Nucleus accumbens (tissue), 56 donors: ENCODE measurements around the gene PLA2G3.
"Not testable (repeated sequence)": the region's sequence is repeated elsewhere in the genome, so short reads cannot be mapped to it uniquely, and the experiment has no call there.

ENCODE experiments used
- DNase-seq, 56 donors: peaks; one replicate each; lab custom pipeline; 2025; lab: John Stamatoyannopoulos, UW

Gene PLA2G3

DNA sequence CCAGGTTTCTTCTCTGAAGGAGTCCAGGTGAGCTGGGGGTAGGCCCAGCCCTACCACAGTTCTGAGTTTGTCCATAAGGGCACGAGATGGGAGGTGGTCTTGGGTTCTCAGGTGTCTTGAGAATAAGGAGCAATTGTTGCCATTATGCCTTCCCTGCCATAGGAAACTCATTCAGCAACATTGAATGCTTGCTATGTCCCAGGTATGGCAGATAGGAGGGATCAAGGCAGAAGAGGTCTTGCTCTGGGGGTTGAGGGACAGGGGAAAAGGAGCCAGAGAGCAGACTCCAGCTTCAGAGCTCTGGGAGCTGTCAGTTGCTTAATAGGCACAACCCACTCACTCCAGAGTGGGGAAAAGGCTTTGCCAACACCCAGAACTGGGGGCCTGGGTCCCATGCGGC is 37.2 kb downstream of the PLA2G3 start:
- DNase-seq: no peak

DNA sequence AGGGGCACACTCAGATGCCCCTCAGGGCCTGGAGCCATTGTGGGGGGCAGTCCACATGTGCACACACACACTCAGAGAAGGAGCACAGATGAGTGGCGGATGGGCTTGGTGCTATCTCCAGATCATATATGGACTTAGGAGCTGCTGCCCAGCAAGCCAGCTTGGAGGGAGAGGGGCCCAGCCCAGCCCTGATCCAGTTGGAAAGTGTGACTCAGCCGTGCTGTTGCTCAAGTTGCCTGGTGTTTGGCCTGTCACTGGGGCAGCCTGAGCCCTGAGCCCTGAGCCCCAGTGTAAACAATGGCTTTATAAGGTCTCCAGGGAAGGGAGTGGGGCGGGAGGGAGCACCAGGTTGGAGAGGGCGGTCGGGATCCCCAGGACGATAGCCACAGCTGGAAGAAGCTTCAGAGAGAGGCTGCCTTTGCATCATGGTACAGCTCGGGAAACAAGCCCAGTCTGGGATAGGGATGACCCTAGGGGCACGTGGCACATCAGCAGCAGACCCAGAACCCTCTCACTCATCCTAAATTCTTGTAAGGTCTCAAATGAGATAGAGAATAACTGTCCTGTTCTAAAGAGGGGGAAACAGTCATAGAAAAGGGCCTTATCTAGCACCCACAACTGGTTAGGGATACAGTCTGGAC is 37.7 kb downstream of the PLA2G3 start:
- DNase-seq: no peak

DNA sequence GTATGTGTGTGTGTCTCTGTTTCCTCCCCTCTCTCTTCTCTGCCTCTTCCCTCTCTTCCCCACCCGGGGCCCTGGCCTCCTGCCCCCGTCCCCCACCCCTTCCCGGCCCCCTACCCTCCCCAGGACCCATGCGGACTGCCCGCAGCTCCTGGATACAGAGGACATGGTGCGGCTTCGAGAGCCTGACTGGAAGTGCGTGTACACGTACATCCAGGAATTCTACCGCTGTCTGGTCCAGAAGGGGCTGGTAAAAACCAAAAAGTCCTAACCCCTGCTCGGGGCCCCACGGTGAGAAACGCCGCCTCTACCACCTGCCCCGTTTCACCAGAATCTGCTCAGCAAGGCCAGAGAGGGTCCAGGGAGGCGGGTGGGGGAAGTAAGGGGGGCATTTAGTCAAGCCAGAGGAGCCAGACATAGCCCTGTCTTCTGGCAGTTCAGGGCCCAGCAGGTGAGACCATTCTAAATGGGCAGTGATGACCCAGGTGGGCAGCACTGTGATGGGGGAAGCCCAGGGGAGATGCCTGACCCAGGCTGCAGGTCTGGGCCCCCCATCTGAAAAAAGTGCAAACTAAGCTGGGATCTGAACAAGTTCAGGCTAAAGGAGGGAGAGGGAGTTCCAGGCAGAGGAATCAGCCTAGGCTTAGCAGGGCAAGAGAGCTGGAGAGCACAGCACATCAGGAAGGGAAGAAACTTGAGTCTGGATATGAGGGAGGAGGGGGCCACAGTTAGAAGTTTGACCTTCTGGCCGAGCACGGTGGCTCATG is 39.4 kb downstream of the PLA2G3 start:
- DNase-seq: no peak

DNA sequence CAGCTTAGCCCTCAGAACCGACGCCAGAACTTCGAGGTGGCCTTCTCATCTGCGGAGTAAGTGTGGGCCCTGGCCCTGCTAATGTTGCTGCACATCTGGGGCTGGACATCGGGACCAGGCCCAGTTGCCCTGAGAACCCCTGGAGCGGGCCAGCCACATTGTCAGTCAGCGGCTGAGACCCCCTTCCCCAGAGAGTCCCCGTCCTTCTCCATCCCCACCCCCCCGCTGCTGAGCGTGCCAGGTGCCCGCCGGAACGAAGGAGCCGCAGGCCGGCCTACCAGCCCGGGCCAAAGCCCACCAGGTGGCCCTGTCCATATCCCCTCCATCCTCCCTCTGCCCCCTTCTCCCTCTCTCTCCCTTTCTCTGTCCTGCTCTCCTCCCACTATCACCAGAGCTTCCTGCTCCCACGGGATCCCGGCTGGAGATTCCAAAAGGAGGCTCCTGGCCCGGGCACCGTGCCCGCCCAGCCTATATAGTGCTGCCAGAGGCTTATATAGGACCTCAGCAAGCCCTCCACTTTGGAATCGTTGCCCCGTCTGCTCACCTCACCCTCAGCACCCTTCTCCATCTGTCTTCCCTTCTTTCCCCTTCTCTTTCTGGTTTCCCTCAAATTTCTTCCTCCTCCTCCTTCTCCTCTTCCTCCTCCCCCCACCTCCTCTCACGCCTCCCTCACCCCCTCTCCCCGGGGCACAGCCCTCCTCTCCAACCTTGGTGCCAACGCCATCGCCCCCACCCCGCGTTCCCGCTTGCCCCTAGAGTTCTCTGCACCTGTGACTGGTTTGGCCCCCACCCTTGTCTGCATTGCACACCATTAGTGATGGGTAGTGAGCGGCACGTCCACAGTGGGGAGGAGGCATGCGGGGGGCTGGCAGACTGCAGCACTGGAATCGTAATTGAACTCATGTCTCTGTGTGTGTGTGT is 40.2 kb downstream of the PLA2G3 start:
- DNase-seq: no peak

DNA sequence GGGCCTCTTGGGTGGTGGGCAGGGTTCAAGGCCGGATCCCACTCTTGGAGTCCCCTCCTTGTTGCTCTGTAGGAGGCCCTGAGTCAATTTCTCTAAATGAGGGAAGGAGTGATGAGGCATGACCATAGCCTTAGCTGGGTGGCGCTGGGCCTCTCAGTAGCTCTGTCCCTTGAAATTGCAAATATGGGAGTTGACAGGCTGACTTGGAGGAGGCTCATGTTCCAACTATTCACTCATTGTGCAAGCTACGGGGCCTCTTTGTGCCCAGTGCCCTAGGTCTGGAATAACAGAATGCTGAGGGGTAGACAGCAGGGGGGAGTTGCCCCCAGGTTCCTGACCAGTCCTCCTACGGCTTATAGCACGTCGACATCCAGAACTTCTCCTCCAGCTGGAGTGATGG is 40.9 kb downstream of the PLA2G3 start:
- no peak for DNase-seq

DNA sequence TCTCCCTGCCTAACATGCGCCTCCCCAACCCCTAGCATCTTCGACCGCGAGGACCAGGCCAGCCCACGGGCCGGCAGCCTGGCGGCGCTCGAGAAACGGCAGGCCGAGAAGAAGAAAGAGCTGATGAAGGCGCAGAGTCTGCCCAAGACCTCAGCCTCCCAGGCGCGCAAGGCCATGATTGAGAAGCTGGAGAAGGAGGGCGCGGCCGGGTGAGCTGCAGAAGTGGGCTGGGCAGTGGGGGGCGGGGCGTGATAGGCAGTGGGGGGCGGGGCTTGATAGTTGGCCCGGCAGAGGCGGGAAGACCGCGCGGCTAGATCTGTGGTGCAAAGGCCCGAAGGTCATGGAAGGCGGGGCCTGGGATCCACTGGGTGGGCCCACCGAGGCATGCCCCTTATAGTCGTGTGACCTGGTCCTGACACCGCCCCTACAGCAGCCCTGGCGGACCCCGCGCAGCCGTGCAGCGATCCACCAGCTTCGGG is 41.6 kb downstream of the PLA2G3 start:
- DNase-seq: peak in 9 of 56 donors; percentile 9 to 43 (median 26)

DNA sequence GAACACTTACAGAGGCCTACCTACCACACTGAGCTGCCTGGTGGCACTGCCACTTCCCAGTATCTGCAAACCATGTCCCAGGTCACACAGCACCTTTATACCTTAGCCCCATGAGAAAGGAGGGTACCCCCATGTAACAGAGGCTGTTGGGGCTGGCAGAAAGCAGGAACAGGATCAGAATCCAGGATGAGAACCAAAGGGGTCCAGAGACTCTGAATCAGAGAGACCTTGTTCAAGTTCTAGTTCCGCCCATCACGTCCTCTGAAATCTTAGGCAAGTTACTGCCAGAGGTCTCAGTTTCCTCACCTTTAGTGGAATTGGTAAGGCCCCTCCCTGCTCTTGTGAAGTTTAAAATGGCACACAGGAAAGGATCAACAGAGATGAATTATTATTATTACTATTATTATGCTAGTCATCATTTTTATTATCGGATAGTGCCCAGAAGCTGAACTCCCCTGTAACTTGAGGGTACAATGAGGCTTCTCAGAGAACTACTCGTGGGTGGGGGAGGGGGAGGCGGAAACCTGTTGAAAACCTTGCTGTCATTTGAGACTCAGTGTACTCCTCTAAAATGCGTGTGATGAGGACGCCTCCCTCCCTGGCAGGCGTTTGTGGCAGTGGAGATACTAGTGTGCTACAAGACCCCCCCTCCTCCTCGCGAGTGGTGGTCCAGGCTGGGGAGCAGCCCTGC is 42.2 kb downstream of the PLA2G3 start:
- DNase-seq: no peak

DNA sequence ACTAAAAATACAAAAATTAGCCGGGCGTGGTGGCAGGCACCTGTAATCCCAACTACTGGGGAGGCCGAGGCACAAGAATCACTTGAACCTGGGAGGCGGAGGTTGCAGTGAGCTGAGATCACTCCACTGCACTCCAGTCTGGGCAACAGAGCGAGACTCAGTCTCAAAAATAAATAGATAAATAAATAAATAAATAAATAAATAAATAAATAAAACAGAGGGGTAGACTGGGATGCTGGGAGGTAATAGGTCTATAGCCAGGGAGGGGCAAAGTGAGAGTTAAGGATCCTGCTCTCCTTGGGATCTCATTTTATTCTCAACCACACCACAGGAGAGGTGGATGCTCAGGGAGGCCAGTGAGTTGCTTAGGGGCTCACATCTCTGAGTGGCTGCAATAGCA is 42.8 kb downstream of the PLA2G3 start:
- DNase-seq: not testable (repeated sequence)

DNA sequence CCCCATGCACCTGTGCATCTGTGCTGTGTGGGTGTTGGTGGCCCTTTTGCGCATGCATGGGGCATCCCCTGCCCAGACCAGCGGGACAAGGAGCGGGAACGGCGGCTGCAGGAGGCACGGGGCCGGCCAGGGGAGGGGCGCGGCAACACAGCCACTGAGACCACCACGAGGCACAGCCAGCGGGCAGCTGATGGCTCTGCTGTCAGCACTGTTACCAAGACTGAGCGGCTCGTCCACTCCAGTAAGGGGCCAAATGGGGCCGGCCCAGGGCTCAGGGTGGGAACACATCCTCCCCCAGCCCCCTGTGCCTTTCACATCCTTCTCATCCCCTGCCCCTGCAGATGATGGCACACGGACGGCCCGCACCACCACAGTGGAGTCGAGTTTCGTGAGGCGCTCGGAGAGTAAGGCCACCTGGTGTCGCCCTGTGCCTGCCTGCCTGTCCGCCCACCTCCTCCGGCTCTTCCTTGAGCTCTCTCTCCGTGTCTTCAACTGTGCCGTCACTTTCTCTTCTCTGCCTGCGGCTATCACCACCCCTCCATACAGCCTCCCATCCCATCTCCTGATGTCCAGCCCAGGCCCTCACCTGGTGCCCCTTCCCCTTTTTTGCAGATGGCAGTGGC is 43.5 kb downstream of the PLA2G3 start:
- no peak for DNase-seq

DNA sequence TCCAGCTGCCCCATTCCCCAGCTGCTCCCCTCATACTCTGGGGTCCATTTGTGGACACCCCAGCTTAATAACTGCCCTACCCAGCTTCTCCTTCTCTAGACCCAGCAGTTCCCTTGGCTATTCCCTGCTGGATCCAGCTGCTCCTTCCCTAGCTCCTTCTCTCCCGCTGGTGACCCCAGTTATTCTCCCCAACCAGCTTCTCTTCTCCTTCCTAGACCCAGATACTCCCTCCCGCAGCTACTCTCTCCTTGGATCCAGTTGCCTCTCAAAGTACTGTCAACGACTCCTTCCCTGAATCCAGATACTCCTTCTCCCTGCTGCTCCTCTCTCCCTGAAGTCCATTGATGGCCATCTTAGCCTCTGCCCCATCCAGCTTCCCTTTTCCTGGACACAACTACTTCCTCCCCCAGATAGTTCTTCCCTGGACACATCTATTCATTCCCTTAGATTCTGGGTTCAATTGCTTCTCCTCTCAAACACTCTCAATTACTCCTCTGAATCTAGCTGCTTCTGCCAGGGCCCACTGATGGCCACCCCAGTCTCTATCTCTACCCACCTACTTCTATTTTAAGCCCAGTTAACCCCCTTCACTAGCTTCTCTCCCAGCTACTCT is 44.6 kb downstream of the PLA2G3 start:
- DNase-seq: no peak

DNA sequence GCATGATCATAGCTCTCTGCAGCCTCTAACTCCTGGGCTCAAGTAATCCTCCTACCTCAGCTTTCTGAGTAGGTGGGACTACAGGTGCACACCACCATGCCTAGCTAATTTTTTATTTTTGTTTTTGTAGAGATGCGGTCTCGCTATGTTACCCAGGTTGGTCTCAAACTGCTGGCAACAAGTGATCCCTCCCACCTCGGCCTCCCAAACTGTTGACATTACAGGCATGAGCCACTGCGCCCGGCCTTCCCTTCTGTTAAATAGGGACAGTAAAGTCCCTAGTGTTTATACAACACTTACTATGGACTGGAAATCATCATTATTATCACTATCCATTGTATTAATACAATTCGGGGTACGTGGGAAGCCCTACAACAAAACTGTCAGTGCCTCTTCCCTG is 45.6 kb downstream of the PLA2G3 start:
- DNase-seq: no peak

DNA sequence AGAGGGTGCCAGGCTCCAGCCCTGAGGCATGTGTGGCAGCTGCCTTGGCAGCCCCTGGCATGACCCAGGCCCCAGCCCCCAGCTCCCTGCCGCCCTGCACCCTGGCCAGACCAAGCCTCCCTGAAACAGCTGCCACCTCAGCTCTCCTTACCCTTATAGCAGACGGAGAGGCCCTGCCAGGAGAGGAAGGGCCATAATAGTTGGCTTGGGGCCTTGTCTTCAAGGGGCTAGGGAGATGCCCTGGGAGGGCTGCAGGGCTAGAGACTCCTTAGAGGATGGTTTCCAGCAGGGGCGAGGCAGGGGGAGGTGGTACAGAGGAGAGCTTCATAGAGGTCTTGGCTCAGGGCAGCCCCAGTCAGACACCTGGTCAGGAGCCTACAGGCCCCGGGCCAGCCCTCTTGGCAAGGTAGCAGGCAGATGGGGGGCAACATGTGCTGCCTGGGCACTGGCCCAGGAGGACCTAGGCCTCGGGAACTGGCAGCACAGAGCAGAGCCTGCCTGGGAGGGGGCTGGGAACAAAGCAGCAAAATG is 46.2 kb downstream of the PLA2G3 start:
- DNase-seq: peak in 29 of 56 donors; percentile 13 to 67 (median 29)

DNA sequence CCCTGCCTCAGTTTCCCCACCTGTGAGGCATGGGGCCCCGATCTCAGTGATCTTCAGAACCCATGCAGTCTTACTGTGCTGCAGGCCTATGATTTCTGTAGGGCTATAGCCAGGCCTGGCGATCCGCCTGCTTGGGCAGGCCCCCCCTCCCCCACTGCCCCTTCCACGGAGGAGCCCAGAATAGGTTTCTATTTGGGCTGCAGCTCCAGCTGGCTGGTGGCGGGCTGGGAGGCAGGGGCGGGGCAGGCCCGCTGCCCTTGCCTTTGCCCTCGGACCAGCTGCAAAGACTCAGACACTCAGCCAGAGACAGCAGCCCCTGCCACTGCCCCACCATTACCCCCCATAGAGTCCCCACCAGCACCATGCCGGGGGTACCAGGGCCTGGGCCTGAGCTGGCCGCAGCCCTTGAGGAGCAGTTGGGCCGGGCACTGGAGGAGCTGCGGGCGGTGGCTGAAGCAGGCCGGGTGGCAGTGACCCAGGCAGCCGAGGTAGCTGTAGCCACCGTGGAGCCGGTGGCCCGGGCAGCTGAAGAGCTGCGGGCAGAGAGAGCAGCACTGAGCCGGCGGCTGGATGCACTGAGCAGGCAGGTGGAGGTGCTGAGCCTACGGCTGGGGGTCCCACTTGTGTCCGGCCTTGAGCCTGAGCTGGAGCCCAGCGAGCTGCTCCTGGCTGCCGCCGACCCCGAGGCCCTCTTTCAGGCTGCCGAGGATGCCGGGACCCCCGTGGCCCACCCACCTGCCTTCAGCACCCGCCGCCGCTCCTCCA is 47.0 kb downstream of the PLA2G3 start:
- peak in 41 of 56 donors; percentile 16 to 75 (median 48) for DNase-seq

DNA sequence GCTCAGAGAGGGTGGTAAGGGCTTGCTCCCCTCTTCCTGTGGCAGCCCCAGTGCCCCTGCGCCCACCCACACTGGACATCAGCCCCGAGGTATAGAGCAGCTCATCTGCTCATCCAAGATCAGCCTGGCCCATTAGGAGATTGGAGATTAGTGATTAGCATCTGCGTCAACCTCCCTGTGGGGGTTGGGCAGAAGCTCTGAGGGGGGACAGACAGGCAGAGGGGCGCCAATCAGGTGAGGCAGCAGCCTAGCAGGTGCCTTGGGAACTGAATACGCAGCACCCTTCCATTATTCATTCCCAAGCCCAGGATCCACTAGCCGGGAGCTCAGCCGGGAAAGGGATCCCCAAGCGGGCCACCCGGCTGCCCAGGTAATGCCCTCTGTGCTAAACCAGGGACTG is 48.1 kb downstream of the PLA2G3 start:
- DNase-seq: no peak

DNA sequence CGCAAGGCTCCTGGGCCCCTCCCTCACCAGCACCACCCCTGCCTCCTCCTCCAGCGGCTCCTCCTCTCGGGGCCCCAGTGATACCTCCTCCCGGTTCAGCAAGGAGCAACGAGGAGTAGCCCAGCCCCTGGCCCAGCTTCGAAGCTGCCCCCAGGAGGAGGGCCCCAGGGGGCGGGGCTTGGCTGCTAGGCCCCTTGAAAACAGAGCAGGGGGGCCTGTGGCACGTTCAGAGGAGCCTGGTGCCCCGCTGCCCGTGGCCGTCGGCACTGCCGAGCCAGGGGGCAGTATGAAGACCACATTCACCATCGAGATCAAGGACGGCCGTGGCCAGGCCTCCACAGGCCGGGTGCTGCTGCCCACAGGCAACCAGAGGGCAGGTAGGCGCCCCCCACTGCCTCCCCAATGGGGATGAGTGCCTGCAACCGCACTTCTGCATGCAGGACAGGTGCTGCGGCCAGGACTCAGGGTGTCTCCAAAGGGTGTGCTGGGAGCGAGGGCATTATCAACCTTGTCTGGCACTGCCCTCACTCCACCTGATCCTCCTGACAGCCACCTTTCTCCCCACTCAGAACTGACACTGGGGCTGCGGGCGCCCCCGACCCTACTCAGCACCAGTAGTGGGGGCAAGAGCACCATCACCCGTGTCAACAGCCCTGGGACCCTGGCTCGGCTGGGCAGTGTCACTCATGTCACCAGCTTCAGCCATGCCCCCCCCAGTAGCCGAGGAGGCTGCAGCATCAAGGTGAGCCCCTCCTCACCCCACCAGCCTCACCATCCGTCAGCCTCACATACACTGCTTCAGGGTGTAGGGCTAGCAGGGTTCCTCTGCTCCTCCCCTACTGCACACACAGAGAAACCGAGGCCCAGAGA is 49.0 kb downstream of the PLA2G3 start:
- DNase-seq: no peak

DNA sequence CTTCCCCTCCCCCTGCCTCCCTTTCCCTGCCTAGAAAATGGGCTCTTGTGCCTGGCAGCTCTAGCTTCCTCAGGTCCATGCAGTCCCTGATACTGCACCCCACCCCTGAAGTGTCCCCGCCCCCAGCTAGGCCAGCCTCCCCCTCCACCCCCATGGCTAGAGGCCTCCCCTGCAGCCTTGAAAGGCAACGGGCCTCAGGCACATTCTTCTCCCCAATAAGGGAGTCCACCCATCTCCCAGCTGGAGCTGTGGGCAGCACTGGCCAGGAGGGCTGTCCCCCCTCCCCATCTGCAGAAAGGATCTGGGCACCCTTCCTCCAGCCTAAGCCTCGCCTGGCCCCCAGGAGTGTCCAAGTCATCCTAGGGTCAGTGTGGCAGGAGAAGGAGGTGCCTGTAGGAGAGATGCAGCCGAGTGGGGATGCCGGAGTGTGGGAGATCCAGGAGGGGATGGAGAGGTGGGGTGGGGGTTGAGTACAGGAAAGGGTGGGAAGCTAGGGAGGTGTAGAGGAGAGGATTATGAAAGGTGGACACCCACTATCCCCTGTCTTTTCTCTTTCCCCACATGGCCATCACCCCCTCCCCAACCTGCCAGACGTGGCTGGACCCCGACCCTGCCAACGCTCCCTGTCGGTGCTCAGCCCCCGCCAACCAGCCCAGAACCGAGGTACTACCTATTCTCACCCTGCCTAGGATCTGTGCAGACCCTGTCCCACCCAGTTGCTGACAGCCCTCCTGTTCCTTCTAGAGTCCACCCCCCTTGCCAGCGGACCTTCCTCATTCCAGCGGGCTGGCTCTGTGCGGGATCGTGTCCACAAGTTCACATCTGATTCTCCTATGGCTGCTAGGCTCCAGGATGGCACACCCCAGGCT is 49.9 kb downstream of the PLA2G3 start:
- no peak for DNase-seq
